Vagina (tissue), 2 donors: ENCODE data around the gene JAGN1.

Experiments
- CTCF ChIP-seq, 3 experiments: fragments of 450-650 bp in 2 of 3; fragments of 200-600 bp in 1 of 3; sonication (generic) in 1 of 3; IDR thresholded peaks; one replicate each; pipeline ENCODE4 v1.5.1; 2017 to 2019; ENCODE audit warnings: antibody characterized with exemption in 3 of 3, mild to moderate bottlenecking in 2 of 3, moderate library complexity in 2 of 3
- POLR2A ChIP-seq, 2 donors: fragments of 450-650 bp; IDR thresholded peaks; one replicate each; pipeline ENCODE4 v1.6.1; 2017; ENCODE audit warnings: antibody characterized with exemption in 2 of 2, mild to moderate bottlenecking in 2 of 2, moderate library complexity in 2 of 2

GRCh38 chr3:9870978-9871377, 19.4 kb upstream of the JAGN1 start:
- TF ChIP-seq CTCF (IDR thresholded peaks at IDR 0.05) (no peak), POLR2A (IDR thresholded peaks at IDR 0.05) (no peak)
